ENCODE measurements around the gene ENTR1.

DNA sequence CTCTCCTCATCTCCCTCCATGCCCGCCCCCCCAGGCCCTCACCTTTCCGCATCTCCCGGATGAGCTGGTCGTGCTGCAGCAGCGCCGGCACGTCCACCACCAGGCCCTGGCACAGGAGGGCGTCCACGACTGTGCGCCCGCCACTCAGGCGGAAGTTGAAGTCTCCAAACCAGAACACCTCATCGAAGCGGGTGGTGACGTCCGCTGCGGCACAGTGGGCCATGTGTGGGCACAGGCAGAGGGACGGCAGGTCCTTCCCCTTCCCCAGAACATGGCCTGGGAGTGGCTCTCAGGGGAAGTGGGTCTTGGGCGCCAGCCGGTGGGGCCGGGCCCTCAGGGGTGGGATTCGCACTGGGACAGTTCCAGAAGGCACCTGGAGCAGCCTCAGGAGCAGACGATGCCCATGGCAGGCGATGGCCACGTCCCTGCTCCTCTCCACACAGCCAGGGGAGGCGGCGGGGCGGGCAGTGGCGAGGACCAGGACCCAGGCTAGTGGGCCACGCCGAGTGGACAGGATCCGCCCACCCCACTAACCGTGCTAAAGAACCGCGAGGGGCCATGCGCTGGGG lies 21.5 kb upstream of the ENTR1 start:
- TF ChIP-seq, protein P1, sequence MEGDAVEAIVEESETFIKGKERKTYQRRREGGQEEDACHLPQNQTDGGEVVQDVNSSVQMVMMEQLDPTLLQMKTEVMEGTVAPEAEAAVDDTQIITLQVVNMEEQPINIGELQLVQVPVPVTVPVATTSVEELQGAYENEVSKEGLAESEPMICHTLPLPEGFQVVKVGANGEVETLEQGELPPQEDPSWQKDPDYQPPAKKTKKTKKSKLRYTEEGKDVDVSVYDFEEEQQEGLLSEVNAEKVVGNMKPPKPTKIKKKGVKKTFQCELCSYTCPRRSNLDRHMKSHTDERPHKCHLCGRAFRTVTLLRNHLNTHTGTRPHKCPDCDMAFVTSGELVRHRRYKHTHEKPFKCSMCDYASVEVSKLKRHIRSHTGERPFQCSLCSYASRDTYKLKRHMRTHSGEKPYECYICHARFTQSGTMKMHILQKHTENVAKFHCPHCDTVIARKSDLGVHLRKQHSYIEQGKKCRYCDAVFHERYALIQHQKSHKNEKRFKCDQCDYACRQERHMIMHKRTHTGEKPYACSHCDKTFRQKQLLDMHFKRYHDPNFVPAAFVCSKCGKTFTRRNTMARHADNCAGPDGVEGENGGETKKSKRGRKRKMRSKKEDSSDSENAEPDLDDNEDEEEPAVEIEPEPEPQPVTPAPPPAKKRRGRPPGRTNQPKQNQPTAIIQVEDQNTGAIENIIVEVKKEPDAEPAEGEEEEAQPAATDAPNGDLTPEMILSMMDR (IDR thresholded peaks at IDR 0.05): no peak
- TF ChIP-seq POLR2A (IDR thresholded peaks at IDR 0.05): no peak
